ENCODE results near the gene SYT1. TPM values are rescaled to one million over a fixed set of nuclear protein-coding genes. Genes with fewer than 3 reads are reported as not detected.

Gene SYT1
- total and polyA plus RNA-seq, 2 of the 4 experiments (the other 2 are of a cell fraction): 2.8 to 3.0 TPM

GRCh38 chr12:79326663-79327062 is 462.1 kb downstream of the SYT1 start:
- Histone ChIP-seq H3K9me3 (ENCODE audit: control insufficient read depth, insufficient read depth, low read length) (no peaks in the 10 kb centered on the region), H2AK5ac (ENCODE audit: low read depth, low read length) (no peak overlapping the region), H3K14ac (replicated peaks; ENCODE audit: low read depth, low read length) (no peak overlapping the region), H2BK15ac (ENCODE audit: low read depth, low read length) (no peak overlapping the region), H3K23ac (ENCODE audit: low read depth, low read length) (no peak overlapping the region), H3K9me1 (ENCODE audit: insufficient read depth, low read length) (peaks cover 2% of the 10 kb centered on the region; the same call in 1 of the 2 replicates), H2BK20ac (ENCODE audit: low read depth, low read length) (no peak overlapping the region), H2BK5ac (ENCODE audit: low read depth, low read length, poor library complexity, severe bottlenecking) (no peak overlapping the region), H3K79me1 (ENCODE audit: low read depth in 1 of 2, low read length in 2 of 2) (no peaks in the 10 kb centered on the region), H3K27ac (ENCODE audit: insufficient read depth, low read length) (no peak overlapping the region), H3K4me2 (ENCODE audit: low read depth, low read length) (no peak overlapping the region), H3K4me1 (ENCODE audit: control insufficient read depth, insufficient read depth, low read length) (no peaks in the 10 kb centered on the region), H4K91ac (ENCODE audit: insufficient read depth, low read depth, low read length) (no peak overlapping the region), H3K18ac (ENCODE audit: low read depth, low read length) (no peak overlapping the region), H3K27me3 (ENCODE audit: control insufficient read depth, insufficient read depth, low read length) (no peaks in the 10 kb centered on the region), H3K9ac (ENCODE audit: low read depth, low read length) (no peak overlapping the region), H3K4ac (ENCODE audit: low read depth, low read length) (no peak overlapping the region), H4K20me1 (ENCODE audit: insufficient read depth, low read length) (no peaks in the 10 kb centered on the region), H2BK120ac (ENCODE audit: low read depth, low read length) (no peak overlapping the region), H3K56ac (ENCODE audit: extremely low read depth, insufficient read depth, low read length) (no peak overlapping the region), H4K5ac (ENCODE audit: low read depth, low read length) (no peak overlapping the region), H3K36me3 (ENCODE audit: control insufficient read depth, insufficient read depth, low read length) (no peaks in the 10 kb centered on the region), H3K4me3 (ENCODE audit: insufficient read depth, low read depth, low read length) (no peak overlapping the region), H2AFZ (replicated peaks; ENCODE audit: low read length, poor library complexity) (no peak overlapping the region), H4K8ac (ENCODE audit: low read depth in 2 of 2, low read length in 2 of 2) (no peak overlapping the region), H2AK9ac (replicated peaks; ENCODE audit: low read depth, low read length, poor library complexity) (no peak overlapping the region)
- ATAC-seq (ENCODE audit: low read depth) (no peak), DNase-seq (no peak)
- BruUV-seq (replicated peaks): no TSS peak
- intact Hi-C loops (cut with micrococcal nuclease) (no loop called here), dilution Hi-C loops (cut with HindIII; ENCODE audit: low sequenced_read_pairs, unreplicated experiment) (no loop called here), in situ Hi-C loops (cut with MboI; ENCODE audit: low sequenced_read_pairs) (no loop called here)
- no peak for TF ChIP-seq CEBPB (IDR thresholded peaks at IDR 0.05; ENCODE audit: low read depth, low read length)
- TF ChIP-seq, protein P1, sequence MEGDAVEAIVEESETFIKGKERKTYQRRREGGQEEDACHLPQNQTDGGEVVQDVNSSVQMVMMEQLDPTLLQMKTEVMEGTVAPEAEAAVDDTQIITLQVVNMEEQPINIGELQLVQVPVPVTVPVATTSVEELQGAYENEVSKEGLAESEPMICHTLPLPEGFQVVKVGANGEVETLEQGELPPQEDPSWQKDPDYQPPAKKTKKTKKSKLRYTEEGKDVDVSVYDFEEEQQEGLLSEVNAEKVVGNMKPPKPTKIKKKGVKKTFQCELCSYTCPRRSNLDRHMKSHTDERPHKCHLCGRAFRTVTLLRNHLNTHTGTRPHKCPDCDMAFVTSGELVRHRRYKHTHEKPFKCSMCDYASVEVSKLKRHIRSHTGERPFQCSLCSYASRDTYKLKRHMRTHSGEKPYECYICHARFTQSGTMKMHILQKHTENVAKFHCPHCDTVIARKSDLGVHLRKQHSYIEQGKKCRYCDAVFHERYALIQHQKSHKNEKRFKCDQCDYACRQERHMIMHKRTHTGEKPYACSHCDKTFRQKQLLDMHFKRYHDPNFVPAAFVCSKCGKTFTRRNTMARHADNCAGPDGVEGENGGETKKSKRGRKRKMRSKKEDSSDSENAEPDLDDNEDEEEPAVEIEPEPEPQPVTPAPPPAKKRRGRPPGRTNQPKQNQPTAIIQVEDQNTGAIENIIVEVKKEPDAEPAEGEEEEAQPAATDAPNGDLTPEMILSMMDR (conservative IDR thresholded peaks at IDR 0.05; ENCODE audit: low read depth, low read length): no peak
- no peak for TF ChIP-seq ELK1 (IDR thresholded peaks at IDR 0.05; ENCODE audit: borderline replicate concordance, low read depth, low read length)
- no peak for TF ChIP-seq RAD21 (IDR thresholded peaks at IDR 0.05; ENCODE audit: low read length)
- no peak for TF ChIP-seq BHLHE40 (IDR thresholded peaks at IDR 0.05; ENCODE audit: low read depth, low read length)
- no peak for TF ChIP-seq RFX5 (IDR thresholded peaks at IDR 0.05; ENCODE audit: low read depth, low read length)
- TF ChIP-seq RCOR1 (IDR thresholded peaks at IDR 0.05; ENCODE audit: insufficient replicate concordance, low read length): no peak
- no peak for TF ChIP-seq MAZ (IDR thresholded peaks at IDR 0.05; ENCODE audit: borderline replicate concordance, low read depth, low read length)
- ChIA-PET CTCF (no interaction called here), POLR2A (ENCODE audit: unreplicated experiment) (no interaction called here)
- no CpG with 5 or more reads among the region's 2 CpGs for WGBS, 2 experiments (ENCODE audit: extremely low coverage in 2 of 2, insufficient read length in 1 of 2)
